Stimulated activated naive CD4-positive, alpha-beta T cell (primary cell): ENCODE results near the gene TET3.
"Not testable (repeated sequence)": the region's sequence is repeated elsewhere in the genome, so short reads cannot be mapped to it uniquely, and the experiment has no call there.

ENCODE experiments used
- DNase-seq, 6 experiments: peaks; one replicate each; lab custom pipeline; 2025; lab: John Stamatoyannopoulos, UW

Gene TET3

GRCh38 chr2:73984203-73984921 is at the start of gene TET3:
Gene TET3, plus strand, starts transcription at chr2:73984910. Its CDS starts 1,494 bp downstream, at chr2:73986404.
- DNase-seq = peak in 2 of 6 experiments; percentile 29 to 65

- no peak for DNase-seq
Measured at GRCh38 chr2:73935641-73936040, 49.1 kb upstream of the TET3 start.

- DNase-seq = no peak
Measured at GRCh38 chr2:73937103-73937885, 47.4 kb upstream of the TET3 start.

GRCh38 chr2:73937899-73938298 is 46.8 kb upstream of the TET3 start:
- no peak for DNase-seq

- DNase-seq = peak in 2 of 6 experiments; percentile 24 to 32
Measured at GRCh38 chr2:73938718-73939352, 45.9 kb upstream of the TET3 start.

- DNase-seq = peak in 5 of 6 experiments; percentile 14 to 44 (median 28)
Measured at GRCh38 chr2:73939419-73939818, 45.3 kb upstream of the TET3 start.

- DNase-seq = not testable (repeated sequence)
Measured at GRCh38 chr2:73940066-73940465, 44.6 kb upstream of the TET3 start.

GRCh38 chr2:73942664-73943063 is 42.0 kb upstream of the TET3 start:
- no peak for DNase-seq

- no peak for DNase-seq
Measured at GRCh38 chr2:73944714-73945113, 40.0 kb upstream of the TET3 start.

GRCh38 chr2:73946215-73946614 is 38.5 kb upstream of the TET3 start:
- DNase-seq = peak in 1 of 6 experiments; percentile 8

GRCh38 chr2:73946666-73947065 is 38.0 kb upstream of the TET3 start:
- no peak for DNase-seq

- no peak for DNase-seq
Measured at GRCh38 chr2:73947412-73948018, 37.2 kb upstream of the TET3 start.

- no peak for DNase-seq
Measured at GRCh38 chr2:73949802-73950201, 34.9 kb upstream of the TET3 start.

GRCh38 chr2:73952499-73953446 is 31.9 kb upstream of the TET3 start:
- no peak for DNase-seq

- no peak for DNase-seq
Measured at GRCh38 chr2:73956218-73956865, 28.4 kb upstream of the TET3 start.

GRCh38 chr2:73961274-73961673 is 23.4 kb upstream of the TET3 start:
- DNase-seq = no peak

- DNase-seq = no peak
Measured at GRCh38 chr2:73961823-73962615, 22.7 kb upstream of the TET3 start.

- DNase-seq = no peak
Measured at GRCh38 chr2:73962798-73963197, 21.9 kb upstream of the TET3 start.

- no peak for DNase-seq
Measured at GRCh38 chr2:73963385-73964120, 21.2 kb upstream of the TET3 start.
